ENCODE data around the gene LGI4.

LGI4 gene

DNA sequence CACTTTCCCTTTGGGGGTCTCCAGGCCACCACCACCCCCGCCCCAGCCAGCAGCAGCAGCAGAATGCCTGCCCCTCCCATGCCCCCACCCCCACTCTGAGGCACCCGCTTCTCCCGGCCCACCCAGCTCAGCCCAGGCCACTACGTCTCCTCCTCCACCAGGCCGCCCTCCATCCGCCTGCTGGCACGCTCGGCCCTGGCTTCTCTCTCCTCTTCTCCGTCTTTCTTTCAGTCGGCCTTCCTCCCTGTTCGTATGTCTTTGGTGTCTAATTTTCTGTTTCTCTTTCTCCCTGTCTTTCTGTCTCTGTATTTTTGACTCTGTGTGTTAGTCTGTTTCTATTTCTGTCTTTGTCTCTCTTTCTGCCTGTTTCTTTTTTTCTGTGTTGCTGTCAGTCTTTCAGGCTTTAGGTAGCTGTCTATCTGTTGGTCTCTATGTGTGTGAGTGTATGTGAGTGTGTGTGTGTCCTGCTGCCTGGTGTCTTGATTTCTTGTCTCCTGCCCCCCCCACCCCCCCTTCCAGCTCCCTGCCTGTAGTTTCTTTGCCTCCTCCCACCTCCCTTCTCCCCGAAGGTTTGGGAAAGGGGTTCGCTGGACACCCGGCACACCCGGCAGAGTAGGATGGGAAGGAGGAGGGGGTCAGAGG is at the start of gene LGI4:
LGI4 (minus strand) TSS at position 459 of the 642 bp plus-strand sequence; CDS start at position 80, 379 bp downstream.
- peaks cover 4% of the 10 kb centered on the region for H3K4me1 Mint-ChIP-seq
- H3K27me3 Mint-ChIP-seq, result peaks cover 5% of the 10 kb centered on the region
- no peak within 1 kb of the TSS for H3K27ac Mint-ChIP-seq
- no peaks in the 10 kb centered on the region for H3K9me3 Mint-ChIP-seq
- ATAC-seq (no peak), DNase-seq (no peak)
- no peak within 1 kb of the TSS for H3K4me3 Mint-ChIP-seq
- no peaks in the 10 kb centered on the region for H3K36me3 Mint-ChIP-seq (ENCODE audit: low read depth)

DNA sequence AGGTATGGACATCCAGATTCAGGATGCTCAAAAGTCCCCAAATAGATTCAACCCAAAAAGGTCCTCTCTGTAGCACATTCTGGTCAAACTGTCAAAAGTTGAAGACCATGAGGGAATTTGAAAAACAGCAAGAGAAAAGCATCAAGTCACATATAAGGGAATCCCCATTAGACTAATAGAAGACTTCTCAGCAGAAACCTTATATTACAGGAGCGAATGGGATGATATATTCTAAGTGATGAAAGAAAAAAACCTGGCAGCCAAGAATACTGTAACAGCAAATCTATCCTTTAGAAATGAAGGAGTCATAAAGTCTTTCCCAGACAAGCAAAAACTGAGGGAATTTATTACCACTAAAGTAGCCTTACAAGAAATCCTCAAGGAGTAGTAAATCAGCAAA is 49.4 kb upstream of the LGI4 start:
- ATAC-seq, result no peak
- H3K4me1 Mint-ChIP-seq, result peaks cover 14% of the 10 kb centered on the region
- H3K27ac Mint-ChIP-seq, result no peak overlapping the region
- H3K27me3 Mint-ChIP-seq, result no peaks in the 10 kb centered on the region
- H3K9me3 Mint-ChIP-seq, result peaks cover 8% of the 10 kb centered on the region
- H3K36me3 Mint-ChIP-seq (ENCODE audit: low read depth), result peaks cover 2% of the 10 kb centered on the region
- no peak for DNase-seq
- no peak overlapping the region for H3K4me3 Mint-ChIP-seq

DNA sequence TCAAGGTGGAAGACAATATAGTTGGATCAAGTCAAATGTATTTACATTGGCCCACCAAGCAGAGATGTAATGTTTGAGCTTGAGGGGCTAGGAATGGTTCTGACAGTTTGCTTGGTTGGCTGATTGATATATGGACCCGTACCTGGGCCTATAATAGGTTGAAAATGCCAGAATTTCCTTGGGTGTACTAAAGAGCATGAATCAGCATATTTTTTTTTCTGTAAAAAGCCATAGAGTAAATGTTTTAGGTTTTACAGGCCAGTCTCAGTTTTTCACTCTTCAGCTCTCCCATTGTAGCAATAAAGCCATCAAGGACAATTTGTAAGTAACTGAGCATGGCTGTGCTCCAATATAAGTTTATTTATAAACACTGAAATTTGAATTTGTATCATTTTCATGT is 46.5 kb upstream of the LGI4 start:
- no peak overlapping the region for H3K27ac Mint-ChIP-seq
- H3K4me1 Mint-ChIP-seq, result peaks cover 31% of the 10 kb centered on the region
- peaks cover 15% of the 10 kb centered on the region for H3K9me3 Mint-ChIP-seq
- ATAC-seq (no peak), DNase-seq (no peak)
- no peaks in the 10 kb centered on the region for H3K27me3 Mint-ChIP-seq
- peaks cover 2% of the 10 kb centered on the region for H3K36me3 Mint-ChIP-seq (ENCODE audit: low read depth)
- H3K4me3 Mint-ChIP-seq, result no peak overlapping the region

DNA sequence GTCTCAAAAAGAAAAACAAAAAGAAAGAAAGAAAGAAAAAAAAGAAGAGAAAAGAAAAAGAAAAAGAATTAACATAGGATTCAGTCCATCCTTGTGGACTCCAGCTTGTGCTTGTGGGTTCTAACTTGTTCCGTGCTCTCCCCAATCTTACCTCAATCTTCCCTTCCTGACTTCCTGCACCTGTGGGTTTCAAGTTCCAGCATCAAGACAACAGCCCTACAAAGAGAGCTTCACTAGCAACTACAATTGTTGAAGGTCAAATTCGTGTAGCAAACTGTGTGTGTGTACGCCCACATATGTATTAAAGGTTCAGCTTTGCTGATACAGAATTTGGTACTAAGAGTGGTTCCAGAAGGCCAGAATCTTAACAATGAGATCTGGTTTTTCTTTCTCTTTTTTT is 45.0 kb upstream of the LGI4 start:
- Mint-ChIP-seq H3K27me3 (no peaks in the 10 kb centered on the region), H3K27ac (no peak overlapping the region), H3K36me3 (ENCODE audit: low read depth) (peaks cover 9% of the 10 kb centered on the region), H3K4me3 (no peak overlapping the region), H3K4me1 (peaks cover 44% of the 10 kb centered on the region), H3K9me3 (peaks cover 15% of the 10 kb centered on the region)
- ATAC-seq, result peak; percentile 65
- DNase-seq, result no peak

DNA sequence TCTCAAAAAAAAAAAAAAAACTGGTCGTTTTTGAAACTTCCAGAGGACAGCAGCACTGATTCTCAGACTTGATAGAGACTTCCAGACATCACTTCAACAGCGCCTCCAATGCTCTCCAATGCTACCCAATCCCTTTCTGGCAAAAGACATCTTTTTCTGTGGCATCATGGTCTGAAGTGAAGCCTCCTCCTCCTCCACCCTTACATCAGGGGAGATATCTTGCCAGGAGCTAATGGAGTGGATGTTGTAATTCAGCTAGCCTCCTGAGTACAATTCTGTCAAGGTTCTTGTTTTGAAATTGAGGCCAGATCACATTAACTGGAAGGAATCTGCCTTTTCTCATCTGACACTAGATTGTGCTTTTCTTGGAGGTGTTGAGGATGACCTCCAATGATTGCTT is 43.8 kb upstream of the LGI4 start:
- DNase-seq, result no peak
- Mint-ChIP-seq H3K9me3 (peaks cover 15% of the 10 kb centered on the region), H3K4me1 (peaks cover 45% of the 10 kb centered on the region), H3K36me3 (ENCODE audit: low read depth) (peaks cover 11% of the 10 kb centered on the region), H3K4me3 (no peak overlapping the region), H3K27me3 (no peaks in the 10 kb centered on the region), H3K27ac (peak overlapping the region; percentile 6)
- no peak for ATAC-seq

DNA sequence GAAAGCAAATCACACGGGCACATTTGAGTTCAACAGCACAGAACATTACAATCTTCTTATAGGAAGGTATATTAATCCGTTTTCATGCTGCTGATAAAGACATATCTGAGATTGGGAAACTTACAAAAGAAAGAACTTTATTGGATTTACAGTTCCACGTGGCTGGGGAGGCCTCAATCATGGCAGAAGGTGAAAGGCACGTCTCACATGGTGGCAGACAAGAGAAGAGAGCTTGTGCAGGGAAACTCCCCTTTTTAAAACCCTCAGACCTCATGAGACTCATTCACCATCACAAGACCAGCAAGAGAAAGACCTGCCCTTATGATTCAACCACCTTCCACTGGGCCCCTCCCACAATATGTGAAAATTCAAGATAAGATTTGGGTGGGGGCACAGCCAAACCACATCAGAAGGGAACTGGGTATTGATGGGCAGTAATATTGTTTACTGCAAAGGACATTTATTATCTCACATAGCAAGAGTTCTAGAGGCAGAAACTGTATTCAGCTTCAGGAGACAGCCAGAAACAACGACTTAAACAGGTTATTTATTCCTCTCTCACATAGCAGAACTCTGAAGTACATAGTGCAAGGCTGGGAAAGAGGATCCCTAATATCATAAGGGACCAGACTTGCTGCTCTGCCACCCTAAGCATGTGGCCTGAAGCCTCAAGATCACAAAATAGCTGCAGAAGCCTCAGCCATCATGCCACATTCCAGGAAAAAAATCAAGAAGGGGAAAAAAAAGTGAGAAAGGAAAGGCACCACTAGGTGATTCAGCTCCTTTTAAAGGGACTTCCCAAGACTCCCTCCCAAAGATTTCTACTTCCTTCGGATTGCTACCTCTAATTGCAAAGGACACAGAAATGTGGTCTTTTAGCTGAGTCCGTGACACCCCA is 42.8 kb upstream of the LGI4 start:
- H3K27me3 Mint-ChIP-seq, result no peaks in the 10 kb centered on the region
- peaks cover 45% of the 10 kb centered on the region for H3K4me1 Mint-ChIP-seq
- no peak overlapping the region for H3K4me3 Mint-ChIP-seq
- no peak overlapping the region for H3K27ac Mint-ChIP-seq
- peaks cover 12% of the 10 kb centered on the region for H3K9me3 Mint-ChIP-seq
- H3K36me3 Mint-ChIP-seq (ENCODE audit: low read depth), result peaks cover 9% of the 10 kb centered on the region
- no peak for DNase-seq
- no peak for ATAC-seq

DNA sequence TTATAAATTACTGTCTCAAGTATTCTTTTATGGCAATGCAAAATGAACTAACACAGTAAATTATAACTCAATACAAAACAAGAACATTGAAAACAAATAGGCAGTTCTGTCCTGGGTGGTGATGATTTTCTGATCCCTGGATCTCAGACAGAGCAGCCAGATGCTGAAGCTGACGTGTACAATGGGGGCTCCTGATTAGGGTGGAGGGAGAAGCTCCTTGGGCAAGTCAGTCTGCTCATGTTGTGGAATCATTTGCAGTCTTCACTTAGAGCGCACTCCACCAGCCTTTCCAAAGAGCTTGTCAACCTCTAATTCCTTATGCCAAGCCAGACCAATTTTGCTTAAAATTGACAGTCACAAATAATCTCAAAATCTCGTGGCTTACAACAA is 41.3 kb upstream of the LGI4 start:
- ATAC-seq, result no peak
- Mint-ChIP-seq H3K36me3 (ENCODE audit: low read depth) (peaks cover 13% of the 10 kb centered on the region), H3K4me3 (no peak overlapping the region), H3K4me1 (peaks cover 45% of the 10 kb centered on the region), H3K9me3 (peaks cover 12% of the 10 kb centered on the region), H3K27me3 (no peaks in the 10 kb centered on the region), H3K27ac (no peak overlapping the region)
- no peak for DNase-seq

DNA sequence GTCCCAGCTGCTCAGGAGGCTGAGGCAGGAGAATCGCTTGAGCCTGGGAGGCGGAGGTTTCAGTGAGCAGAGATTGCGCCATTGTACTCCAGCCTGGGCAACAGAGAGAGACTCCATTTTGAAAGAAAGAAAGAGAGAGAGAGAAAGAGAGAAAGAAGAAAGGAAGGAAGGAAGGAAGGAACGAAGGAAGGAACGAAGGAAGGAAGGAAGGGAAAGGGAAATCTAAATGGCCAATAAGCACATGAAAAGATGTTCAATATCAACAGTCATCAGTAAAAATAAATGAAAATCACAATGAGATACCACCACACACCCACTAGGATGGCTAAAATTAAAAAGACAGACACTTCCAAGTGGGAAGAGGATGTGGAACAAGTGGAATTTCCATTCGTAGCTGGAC is 39.4 kb upstream of the LGI4 start:
- ATAC-seq (no peak), DNase-seq (no peak)
- H3K4me3 Mint-ChIP-seq, result no peak overlapping the region
- peaks cover 12% of the 10 kb centered on the region for H3K9me3 Mint-ChIP-seq
- no peak overlapping the region for H3K27ac Mint-ChIP-seq
- peaks cover 25% of the 10 kb centered on the region for H3K36me3 Mint-ChIP-seq (ENCODE audit: low read depth)
- peaks cover 37% of the 10 kb centered on the region for H3K4me1 Mint-ChIP-seq
- H3K27me3 Mint-ChIP-seq, result no peaks in the 10 kb centered on the region

DNA sequence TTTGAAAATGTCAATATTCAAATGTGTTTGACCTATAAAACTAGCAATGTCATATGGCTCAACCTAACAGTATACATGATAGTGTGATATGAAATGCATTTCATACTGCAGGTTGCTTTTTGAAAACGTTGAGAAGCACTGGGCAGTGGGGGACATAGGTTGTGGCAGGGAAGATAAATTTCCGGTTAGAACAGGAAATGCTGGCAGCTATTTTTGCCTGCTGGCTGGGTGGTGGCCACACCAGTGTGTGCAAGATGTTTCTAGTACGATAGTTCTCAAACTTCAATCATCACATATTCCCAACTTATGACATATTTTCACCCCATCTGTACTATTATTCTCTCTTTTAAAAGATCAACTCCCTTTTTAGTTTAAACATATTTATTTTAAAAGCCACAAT is 36.9 kb upstream of the LGI4 start:
- ATAC-seq, result no peak
- peaks cover under 1% of the 10 kb centered on the region for H3K9me3 Mint-ChIP-seq
- no peaks in the 10 kb centered on the region for H3K27me3 Mint-ChIP-seq
- no peak overlapping the region for H3K4me3 Mint-ChIP-seq
- H3K4me1 Mint-ChIP-seq, result peaks cover 44% of the 10 kb centered on the region
- H3K36me3 Mint-ChIP-seq (ENCODE audit: low read depth), result peaks cover 45% of the 10 kb centered on the region
- peak overlapping the region; percentile 54 for H3K27ac Mint-ChIP-seq
- DNase-seq, result no peak

DNA sequence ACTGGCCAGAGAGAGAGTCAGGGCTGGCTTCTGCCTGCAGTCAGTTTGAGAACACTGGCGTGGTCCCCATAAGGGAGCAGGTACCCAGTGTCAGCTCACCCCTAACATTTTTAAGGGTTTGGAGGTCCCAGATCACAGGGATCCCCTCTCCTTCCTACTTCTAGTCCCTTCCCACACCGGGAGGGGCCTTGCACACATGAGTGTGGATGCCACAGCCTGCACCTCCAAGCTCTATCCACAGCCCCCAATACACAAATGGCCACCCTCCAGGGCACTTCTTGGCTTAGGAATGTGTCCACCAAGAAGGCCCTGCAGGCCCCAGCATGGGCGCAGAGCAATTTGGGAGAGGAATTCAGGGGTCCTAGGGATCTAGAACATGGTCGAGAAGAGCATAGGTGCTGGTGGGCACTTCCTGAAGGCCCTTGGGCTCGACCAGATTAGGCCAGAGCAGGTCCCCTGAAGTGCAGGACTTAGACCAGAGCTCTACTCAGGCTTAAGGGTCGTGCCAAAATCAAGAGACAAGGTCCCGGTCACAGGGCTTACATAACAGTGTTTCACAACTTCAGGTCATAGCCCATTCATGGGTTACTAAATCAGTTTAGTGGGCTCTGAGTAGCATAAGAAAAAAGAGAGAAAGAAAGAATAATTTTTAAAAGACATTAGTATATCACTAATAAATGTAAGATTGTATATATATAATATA is 35.7 kb upstream of the LGI4 start:
- Mint-ChIP-seq H3K9me3 (peaks cover 11% of the 10 kb centered on the region), H3K4me1 (peaks cover 47% of the 10 kb centered on the region), H3K36me3 (ENCODE audit: low read depth) (peaks cover 55% of the 10 kb centered on the region), H3K27me3 (no peaks in the 10 kb centered on the region), H3K4me3 (no peak overlapping the region), H3K27ac (no peak overlapping the region)
- DNase-seq, result no peak
- no peak for ATAC-seq

DNA sequence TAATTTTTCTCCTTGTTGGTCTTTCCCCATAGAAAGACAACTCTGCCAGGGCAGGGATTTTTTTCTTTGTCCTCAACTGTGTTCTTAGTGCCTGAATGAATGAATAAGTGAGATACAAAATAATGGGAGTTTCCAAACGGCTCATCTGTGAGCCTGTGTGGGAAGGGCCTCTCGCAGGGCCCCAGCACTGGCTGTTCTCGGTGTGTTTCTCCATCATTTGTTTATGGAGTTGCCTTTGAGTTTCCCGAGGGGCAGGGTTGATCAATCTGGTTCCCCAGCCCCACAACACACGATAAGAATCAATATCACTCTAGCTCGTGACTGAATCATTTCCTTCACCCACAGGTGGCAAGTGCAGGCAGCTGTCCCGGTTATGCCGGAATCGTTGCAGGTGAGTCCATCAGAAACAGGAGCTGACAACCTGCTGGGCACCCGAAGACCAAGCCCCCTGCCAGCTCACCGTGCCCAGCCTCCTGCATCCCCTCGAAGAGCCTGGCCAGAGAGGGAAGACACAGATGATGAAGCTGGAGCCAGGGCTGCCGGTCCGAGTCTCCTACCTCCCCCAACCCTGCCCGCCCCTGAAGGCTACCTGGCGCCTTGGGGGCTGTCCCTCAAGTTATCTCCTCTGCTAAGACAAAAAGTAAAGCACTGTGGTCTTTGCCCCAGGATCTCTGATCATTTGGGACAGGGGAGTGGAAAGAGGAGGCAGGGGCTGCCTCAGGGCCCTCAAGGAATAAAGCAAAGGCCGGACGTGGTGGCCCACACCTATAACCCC is 34.5 kb upstream of the LGI4 start:
- DNase-seq, result no peak
- Mint-ChIP-seq H3K27ac (peak overlapping the region; percentile 85), H3K9me3 (peaks cover 14% of the 10 kb centered on the region), H3K4me1 (peaks cover 41% of the 10 kb centered on the region), H3K36me3 (ENCODE audit: low read depth) (peaks cover 60% of the 10 kb centered on the region), H3K4me3 (no peak overlapping the region), H3K27me3 (no peaks in the 10 kb centered on the region)
- peak; percentile 59 for ATAC-seq

DNA sequence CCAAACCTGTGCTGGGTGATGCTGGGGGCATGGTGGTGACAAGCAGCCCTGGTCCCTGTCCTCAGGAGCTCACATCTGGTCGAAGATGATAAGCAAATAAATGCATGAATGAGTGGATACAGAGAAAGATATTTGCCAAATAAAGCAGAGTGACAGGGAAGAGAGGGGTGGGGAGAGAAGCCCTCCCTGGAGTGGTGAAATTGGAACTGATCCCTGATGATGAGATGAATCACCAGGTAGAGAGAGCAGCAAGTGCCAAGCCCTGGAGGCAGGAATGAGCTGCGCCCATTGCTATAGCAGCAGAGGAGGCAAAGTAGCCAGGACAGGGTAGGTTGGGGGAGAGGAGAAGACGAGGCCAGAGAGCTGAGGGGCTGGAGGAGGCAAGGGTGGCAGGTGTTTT is 33.3 kb upstream of the LGI4 start:
- no peak overlapping the region for H3K4me3 Mint-ChIP-seq
- peaks cover 23% of the 10 kb centered on the region for H3K9me3 Mint-ChIP-seq
- H3K27ac Mint-ChIP-seq, result peak overlapping the region; percentile 61
- H3K27me3 Mint-ChIP-seq, result no peaks in the 10 kb centered on the region
- H3K36me3 Mint-ChIP-seq (ENCODE audit: low read depth), result peaks cover 72% of the 10 kb centered on the region
- H3K4me1 Mint-ChIP-seq, result peaks cover 46% of the 10 kb centered on the region
- DNase-seq (no peak), ATAC-seq (no peak)

DNA sequence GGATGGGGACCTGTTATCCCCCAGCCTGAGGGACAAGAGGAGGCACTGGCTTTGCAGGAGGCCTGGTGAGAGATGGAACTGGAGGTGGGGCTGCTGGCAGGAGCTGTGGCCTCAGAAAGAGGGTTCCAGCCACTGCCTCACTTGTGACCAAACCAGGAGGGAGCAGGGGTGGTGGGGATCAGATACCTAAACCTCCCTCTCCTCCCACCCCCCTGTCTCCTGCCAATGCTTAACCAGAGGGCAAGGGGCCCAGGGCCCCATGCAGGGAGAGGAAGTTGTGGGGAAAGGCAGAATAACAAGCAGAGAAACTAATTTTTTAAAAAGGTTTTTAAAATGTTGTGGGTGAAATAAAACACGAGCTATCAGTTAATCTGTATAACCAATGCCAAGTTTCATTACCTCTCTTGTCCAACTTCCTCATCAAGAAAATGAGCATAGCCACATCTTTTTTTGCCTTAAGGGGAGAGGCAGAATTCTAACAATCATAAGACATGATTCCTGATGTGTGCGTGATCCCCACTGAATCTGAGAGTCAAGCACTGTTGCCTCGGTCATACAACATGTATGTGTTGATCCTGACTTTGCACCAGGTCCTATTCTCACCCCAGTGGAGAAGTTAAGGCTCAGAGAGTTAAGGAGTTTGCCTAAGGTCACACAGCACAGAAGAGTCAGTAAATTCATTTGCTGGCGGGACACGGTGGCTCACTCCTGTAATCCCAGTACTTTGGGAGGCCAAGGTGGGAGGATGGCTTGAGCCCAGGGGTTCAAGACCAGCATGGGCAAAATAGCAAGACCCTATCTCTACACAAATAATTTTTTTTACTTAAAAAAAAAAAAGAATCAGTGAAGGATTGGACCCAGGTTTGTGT is 32.6 kb upstream of the LGI4 start:
- Mint-ChIP-seq H3K4me1 (peaks cover 46% of the 10 kb centered on the region), H3K4me3 (no peak overlapping the region), H3K27ac (peak overlapping the region; percentile 77), H3K9me3 (peaks cover 24% of the 10 kb centered on the region), H3K36me3 (ENCODE audit: low read depth) (peaks cover 79% of the 10 kb centered on the region), H3K27me3 (no peaks in the 10 kb centered on the region)
- DNase-seq (no peak), ATAC-seq (no peak)

Measured in activated naive CD8-positive, alpha-beta T cell treated with anti-CD3 and anti-CD28 coated beads, Interleukin-2, amount 50 U/mL, for 24 hours (primary cell).